C4-2B (cell line): Measurements from ENCODE around the gene IGLL1.

ENCODE experiments used
- H3K27ac ChIP-seq: fragments of 450-650 bp; 2 replicates; pipeline ENCODE4 v1.5.1; 2017
- ZFX ChIP-seq: fragments of 450-650 bp; IDR thresholded peaks from 2 replicates; pipeline ENCODE4 v1.6.1; 2017
- TF ChIP-seq, protein P1 (sequence below): fragments of 450-650 bp; conservative IDR thresholded peaks from 2 replicates; pipeline ENCODE4 v1.5.1; 2017; ENCODE audit warnings: mild to moderate bottlenecking

The IGLL1 gene

DNA sequence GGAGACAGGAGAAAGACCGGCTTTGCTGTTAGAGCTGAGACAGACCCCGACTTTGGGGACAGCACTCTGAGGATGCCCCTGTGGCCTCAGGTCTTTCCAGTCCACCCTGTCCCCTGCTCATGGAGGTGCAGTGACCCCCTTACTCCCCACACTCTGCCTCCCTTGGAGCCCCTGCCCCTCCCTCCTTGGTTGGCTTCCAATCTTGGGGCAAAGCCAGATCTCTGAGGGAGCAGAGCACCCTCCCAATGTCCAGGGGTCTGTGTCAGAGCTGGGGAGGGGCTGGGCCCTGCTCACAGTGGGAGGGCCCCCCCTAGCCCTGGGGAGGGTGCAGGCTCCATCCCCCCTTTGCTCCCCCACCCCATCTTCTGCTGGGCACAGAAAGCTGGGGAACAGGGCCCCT lies 50.0 kb downstream of the IGLL1 start:
- H3K27ac ChIP-seq, result no peak overlapping the region
- no peak for TF ChIP-seq ZFX
- TF ChIP-seq, protein P1, sequence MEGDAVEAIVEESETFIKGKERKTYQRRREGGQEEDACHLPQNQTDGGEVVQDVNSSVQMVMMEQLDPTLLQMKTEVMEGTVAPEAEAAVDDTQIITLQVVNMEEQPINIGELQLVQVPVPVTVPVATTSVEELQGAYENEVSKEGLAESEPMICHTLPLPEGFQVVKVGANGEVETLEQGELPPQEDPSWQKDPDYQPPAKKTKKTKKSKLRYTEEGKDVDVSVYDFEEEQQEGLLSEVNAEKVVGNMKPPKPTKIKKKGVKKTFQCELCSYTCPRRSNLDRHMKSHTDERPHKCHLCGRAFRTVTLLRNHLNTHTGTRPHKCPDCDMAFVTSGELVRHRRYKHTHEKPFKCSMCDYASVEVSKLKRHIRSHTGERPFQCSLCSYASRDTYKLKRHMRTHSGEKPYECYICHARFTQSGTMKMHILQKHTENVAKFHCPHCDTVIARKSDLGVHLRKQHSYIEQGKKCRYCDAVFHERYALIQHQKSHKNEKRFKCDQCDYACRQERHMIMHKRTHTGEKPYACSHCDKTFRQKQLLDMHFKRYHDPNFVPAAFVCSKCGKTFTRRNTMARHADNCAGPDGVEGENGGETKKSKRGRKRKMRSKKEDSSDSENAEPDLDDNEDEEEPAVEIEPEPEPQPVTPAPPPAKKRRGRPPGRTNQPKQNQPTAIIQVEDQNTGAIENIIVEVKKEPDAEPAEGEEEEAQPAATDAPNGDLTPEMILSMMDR, result no peak

- no peak overlapping the region for H3K27ac ChIP-seq
- TF ChIP-seq, protein P1, result no peak
- TF ChIP-seq ZFX, result no peak
These were observed 50.7 kb downstream of the IGLL1 start for GRCh38 chr22:23529166-23530103.

DNA sequence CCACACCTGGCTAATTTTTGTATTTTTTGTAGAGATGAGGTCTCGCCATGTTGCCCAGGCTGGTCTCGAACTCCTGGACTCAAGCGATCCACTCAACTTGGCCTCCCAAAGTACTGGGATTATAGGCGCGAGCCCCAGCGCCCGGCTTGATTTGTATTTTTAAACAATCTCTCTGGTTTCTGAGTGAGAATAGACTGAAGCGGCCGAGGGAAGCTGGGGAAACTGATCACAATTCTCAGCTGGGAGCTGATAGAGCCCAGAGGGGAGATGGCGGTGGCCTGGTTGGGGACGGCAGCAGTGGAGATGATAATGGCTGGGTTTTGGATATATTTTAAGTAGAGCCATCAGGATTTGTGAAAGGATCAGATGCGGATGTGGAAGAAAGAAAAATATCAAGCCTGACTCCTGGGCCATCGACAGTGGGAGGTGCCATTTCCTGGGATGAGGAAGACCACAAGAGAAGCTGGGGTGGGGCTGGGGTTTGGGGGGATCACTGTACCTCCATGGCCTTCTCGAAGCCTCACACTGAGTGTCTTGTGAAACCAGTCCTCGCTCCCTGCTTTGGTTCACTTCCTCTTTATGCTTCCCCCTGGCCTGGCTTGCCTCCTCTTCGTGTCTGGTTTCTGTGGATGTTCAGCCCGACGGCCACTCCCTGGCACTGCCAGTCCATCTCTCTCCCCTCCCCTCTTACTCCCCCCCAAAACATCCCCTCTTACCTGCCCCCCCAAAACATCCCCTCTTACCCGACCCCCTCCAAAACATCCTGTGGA lies 51.9 kb downstream of the IGLL1 start:
- TF ChIP-seq, protein P1, result no peak
- TF ChIP-seq ZFX, result no peak
- H3K27ac ChIP-seq, result no peak overlapping the region

GRCh38 chr22:23526596-23527316 lies 53.3 kb downstream of the IGLL1 start:
- H3K27ac ChIP-seq, result no peak overlapping the region
- no peak for TF ChIP-seq ZFX
- TF ChIP-seq, protein P1, result no peak

DNA sequence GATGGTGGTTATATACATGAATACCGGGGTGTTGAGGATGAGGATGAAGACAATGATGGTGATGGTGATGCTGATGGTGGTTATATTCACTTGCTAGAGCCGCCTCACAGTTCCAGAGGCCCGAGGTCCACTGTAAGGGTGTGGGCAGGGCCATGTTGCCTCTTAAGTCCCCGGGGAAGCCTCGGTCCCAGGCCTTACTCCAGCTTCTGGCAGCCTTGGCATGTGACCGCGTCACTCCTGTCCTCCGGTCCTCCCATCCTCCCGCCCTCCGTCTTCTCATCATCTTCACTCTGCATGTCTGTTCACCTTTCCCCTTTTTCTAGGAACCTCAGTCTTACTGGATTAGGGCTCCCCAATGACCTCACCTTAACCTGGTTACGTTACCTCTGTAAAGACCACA lies 54.6 kb downstream of the IGLL1 start:
- H3K27ac ChIP-seq, result no peak overlapping the region
- TF ChIP-seq, protein P1, result no peak
- no peak for TF ChIP-seq ZFX

DNA sequence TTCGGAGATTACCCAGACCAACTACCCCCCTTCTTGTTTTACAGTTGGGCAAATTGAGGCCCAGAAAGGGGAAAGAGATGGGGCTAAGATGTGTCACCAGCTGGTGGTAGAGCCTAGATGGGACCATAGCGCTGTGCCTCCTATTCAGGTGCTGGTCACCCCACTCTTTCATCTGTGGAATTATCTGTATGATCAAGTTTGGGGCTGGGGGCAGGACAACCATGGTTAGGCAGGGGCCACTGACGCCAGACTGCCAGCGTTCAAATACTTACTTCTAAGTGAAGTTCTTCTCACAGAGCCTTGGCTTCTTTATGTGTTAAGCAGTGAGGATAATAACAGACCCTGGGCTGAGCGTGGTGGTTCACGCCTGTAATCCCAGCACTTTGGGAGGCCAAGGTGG lies 55.9 kb downstream of the IGLL1 start:
- H3K27ac ChIP-seq, result no peak overlapping the region
- TF ChIP-seq ZFX, result no peak
- TF ChIP-seq, protein P1, result no peak
